Testis (tissue), 3 donors: ENCODE data around the gene CA5A. TPM values are rescaled to one million over a fixed set of nuclear protein-coding genes. Genes with fewer than 3 reads are reported as not detected.

Experiments used
- DNase-seq: peaks from one replicate; pipeline ENCODE4 v3.0.0-alpha.2; 2019
- H3K27ac ChIP-seq, 2 donors: fragments of 200-600 bp; sonication (generic); one replicate each; pipeline ENCODE4 v1.5.1; 2019
- H3K27me3 ChIP-seq: fragments of 200-600 bp; sonication (generic); one replicate; pipeline ENCODE4 v1.5.1; 2019
- H3K36me3 ChIP-seq: fragments of 200-600 bp; sonication (generic); one replicate; pipeline ENCODE4 v1.5.1; 2017; ENCODE audit warnings: low read depth; ENCODE audit errors: missing control alignments
- H3K4me1 ChIP-seq: fragments of 200-600 bp; sonication (generic); one replicate; pipeline ENCODE4 v1.5.1; 2019
- H3K4me3 ChIP-seq, 2 donors: fragments of 200-600 bp; sonication (generic); one replicate each; pipeline ENCODE4 v1.5.1; 2017 to 2019
- H3K9me3 ChIP-seq: fragments of 200-600 bp; sonication (generic); one replicate; pipeline ENCODE4 v1.5.1; 2017
- CTCF ChIP-seq, 3 experiments: fragments of 450-650 bp in 2 of 3; fragments of 200-600 bp in 1 of 3; sonication (generic) in 1 of 3; IDR thresholded peaks; one replicate each; pipeline ENCODE4 v1.5.1; 2016 to 2019; ENCODE audit warnings: antibody characterized with exemption in 3 of 3, mild to moderate bottlenecking in 2 of 3, moderate library complexity in 1 of 3
- POLR2A ChIP-seq: fragments of 450-650 bp; IDR thresholded peaks from one replicate; pipeline ENCODE4 v1.6.1; 2017; ENCODE audit warnings: antibody characterized with exemption, mild to moderate bottlenecking, moderate library complexity
- WGBS, 2 donors: methylation state at CpG; one replicate each; pipeline ENCODE4 v1.1.5; 2018; 5-methylcytosine and 5-hydroxymethylcytosine counted together
- intact Hi-C: fragments of 100-400 bp; cut with DNase I; formaldehyde crosslinking; loops from one replicate; pipeline ENCODE4 v1.15.1; 2023; ENCODE audit warnings: low total_unique reads
- polyA plus RNA-seq: library from polyadenylated mRNA; stranded (reverse); fragments of 350-450 nt; fragmentation: Illumina TruSeq; extraction: RNeasy Lipid Tissue Mini Kit (QIAGEN cat#74804); gene quantifications from one replicate; pipeline ENCODE4 v1.2.3, GENCODE V29; 2014; ENCODE audit warnings: low read depth, low replicate concordance; ENCODE audit not compliant: insufficient read depth
- total RNA-seq, 2 donors: library from RNA; depleted of rRNA; stranded (reverse); fragments of >200 nt; gene quantifications; one replicate each; pipeline ENCODE4 v1.2.3, GENCODE V29; 2016

The CA5A gene
- total and polyA plus RNA-seq, 3 donors from 2014 or later: not detected

- Histone ChIP-seq H3K27ac (no peak overlapping the region), H3K36me3 (no peaks in the 10 kb centered on the region), H3K4me3 (no peak overlapping the region), H3K27me3 (no peaks in the 10 kb centered on the region), H3K9me3 (no peaks in the 10 kb centered on the region), H3K4me1 (peaks cover 8% of the 10 kb centered on the region)
- no peak for DNase-seq
- whole genome bisulfite sequencing, 2 donors: 86 to 95% methylated on average over 9 of the region's 9 CpGs
- TF ChIP-seq CTCF (IDR thresholded peaks at IDR 0.05): no peak
- no peak for TF ChIP-seq POLR2A
- intact Hi-C loops: no loop called here
These were observed 37.8 kb upstream of the CA5A start for GRCh38 chr16:87974178-87974577.

- no peaks in the 10 kb centered on the region for H3K9me3 ChIP-seq
- H3K27ac ChIP-seq: no peak overlapping the region
- DNase-seq: no peak
- TF ChIP-seq POLR2A (no peak), CTCF (IDR thresholded peaks at IDR 0.05) (no peak)
- H3K4me3 ChIP-seq: no peak overlapping the region
- intact Hi-C loops: no loop called here
- no peaks in the 10 kb centered on the region for H3K36me3 ChIP-seq
- H3K4me1 ChIP-seq: peaks cover 8% of the 10 kb centered on the region
- no peaks in the 10 kb centered on the region for H3K27me3 ChIP-seq
- WGBS, 2 donors: 92 to 94% methylated on average over 3 of the region's 3 CpGs
These were observed 37.4 kb upstream of the CA5A start for GRCh38 chr16:87973717-87974116.

GRCh38 chr16:87971933-87972332 is 35.6 kb upstream of the CA5A start:
- Histone ChIP-seq H3K36me3 (no peaks in the 10 kb centered on the region), H3K27ac (no peak overlapping the region), H3K4me1 (peaks cover 9% of the 10 kb centered on the region), H3K27me3 (no peaks in the 10 kb centered on the region), H3K4me3 (no peak overlapping the region), H3K9me3 (no peaks in the 10 kb centered on the region)
- no peak for DNase-seq
- WGBS, 2 donors: 90 to 100% methylated on average over 2 of the region's 2 CpGs
- intact Hi-C loops: no loop called here
- TF ChIP-seq POLR2A: no peak
- no peak for TF ChIP-seq CTCF (IDR thresholded peaks at IDR 0.05)

GRCh38 chr16:87970186-87970585 is 33.9 kb upstream of the CA5A start:
- intact Hi-C loops: no loop called here

More at GRCh38 chr16:87970186-87970585, 33.9 kb upstream of the CA5A start:
- WGBS, 2 donors: 39 to 46% methylated on average over 3 of the region's 3 CpGs
- peaks cover 22% of the 10 kb centered on the region for H3K4me1 ChIP-seq
- no peaks in the 10 kb centered on the region for H3K27me3 ChIP-seq
- TF ChIP-seq CTCF (IDR thresholded peaks at IDR 0.05) (no peak), POLR2A (no peak)
- no peak overlapping the region for H3K4me3 ChIP-seq
- no peaks in the 10 kb centered on the region for H3K36me3 ChIP-seq
- no peak for DNase-seq
- no peak overlapping the region for H3K27ac ChIP-seq
- no peaks in the 10 kb centered on the region for H3K9me3 ChIP-seq
